NK-92 (cell line): ENCODE data around the gene LYPD6B.
"Not testable (repeated sequence)": the region's sequence is repeated elsewhere in the genome, so short reads cannot be mapped to it uniquely, and the experiment has no call there.

Source experiments
- DNase-seq: peaks from one replicate; lab custom pipeline; 2025; ENCODE audit not compliant: unreplicated experiment; lab: John Stamatoyannopoulos, UW

Gene LYPD6B

DNA sequence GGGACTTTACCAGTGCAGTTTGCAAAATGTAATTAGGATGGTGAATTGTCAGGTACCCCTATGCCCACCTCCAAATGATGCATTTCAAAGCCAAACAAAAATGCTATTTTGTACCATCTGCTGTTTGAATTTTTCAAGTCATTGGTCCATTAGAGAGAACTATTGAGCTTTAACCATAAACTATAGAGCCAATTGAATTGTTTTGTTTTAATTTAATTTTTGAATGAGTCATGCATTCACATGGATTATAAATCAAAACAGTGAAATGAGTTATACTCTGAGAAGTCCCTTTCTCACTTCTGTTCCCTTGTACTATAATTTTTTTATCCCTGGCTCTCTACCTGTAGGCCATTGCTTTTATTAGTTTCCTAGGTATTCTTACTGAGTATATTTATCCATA is 151.3 kb downstream of the LYPD6B start:
- DNase-seq: no peak

- DNase-seq: no peak
These were observed 153.4 kb downstream of the LYPD6B start for GRCh38 chr2:149191915-149192314.

- no peak for DNase-seq
These were observed 153.9 kb downstream of the LYPD6B start for GRCh38 chr2:149192427-149192826.

- no peak for DNase-seq
These were observed 161.6 kb downstream of the LYPD6B start for GRCh38 chr2:149200109-149200520.

DNA sequence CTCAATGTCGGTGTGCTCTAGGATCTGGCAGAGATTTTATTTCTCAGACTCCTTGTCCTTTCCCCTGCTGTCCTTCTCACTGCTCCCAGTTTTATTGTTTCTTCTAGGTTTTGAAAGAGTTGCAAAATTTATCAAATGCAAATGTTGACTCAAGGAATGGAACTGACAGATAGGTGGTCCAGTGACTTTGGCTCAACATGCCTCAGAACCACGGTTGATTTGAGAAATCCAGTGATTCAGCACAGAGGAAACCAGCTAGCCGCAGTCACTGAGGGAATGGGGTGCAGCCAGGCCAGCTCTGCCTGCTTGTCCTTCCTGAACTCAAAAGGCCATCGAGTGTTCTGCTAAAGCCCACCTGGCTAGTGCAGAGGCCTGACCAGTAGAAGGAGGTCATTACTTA is 166.2 kb downstream of the LYPD6B start:
- DNase-seq: no peak

DNA sequence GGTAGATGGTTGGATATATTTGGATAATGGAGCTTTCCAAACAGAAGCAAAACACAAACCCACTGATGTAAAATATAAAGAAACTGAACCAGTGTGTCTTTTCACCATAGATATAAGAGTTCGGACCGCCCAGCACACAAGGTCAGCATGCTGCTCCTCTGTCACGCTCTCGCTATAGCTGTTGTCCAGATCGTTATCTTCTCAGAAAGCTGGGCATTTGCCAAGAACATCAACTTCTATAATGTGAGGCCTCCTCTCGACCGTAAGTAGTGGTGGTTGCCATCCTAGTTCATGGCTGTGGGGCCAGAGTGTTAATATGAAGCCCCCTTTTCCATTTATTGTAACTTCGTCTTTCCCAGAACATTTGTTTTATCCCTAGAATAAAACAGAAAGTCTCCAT is 166.6 kb downstream of the LYPD6B start:
- DNase-seq: no peak

DNA sequence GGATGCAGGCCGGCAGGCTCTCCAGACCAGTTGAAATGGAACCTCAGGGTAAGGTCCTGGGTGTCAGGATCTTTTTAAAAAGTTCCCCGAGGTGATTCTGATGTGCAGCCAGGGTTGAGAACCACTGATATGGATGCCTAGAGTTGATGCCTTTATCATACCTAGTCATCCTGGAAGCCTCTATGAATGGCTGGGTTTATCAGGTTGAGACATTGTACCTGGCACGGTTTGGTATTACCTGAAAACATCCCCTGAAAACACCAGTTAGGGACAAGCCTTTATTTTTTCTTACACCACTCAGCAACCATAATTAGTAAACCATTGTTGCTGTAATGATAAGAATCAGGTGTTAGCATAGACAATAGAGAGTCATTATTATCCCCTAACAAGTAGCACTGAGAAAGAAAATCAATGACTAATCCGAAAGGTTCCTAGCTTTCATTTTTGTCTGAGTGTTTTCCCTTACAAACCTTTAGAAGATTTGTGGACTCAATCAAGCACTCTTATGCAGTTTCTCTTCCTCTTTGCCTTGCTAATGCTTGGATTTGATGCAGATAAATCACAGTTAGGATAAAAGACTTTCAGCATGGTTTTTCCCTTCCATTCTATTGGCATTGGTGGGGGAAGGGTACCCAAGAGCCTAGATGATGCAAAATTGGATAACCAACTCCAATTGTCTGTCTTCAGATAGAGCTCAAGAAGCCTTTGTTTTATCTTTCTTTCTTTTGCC is 175.4 kb downstream of the LYPD6B start:
- no peak for DNase-seq

GRCh38 chr2:149218497-149218896 is 180.0 kb downstream of the LYPD6B start:
- no peak for DNase-seq

DNA sequence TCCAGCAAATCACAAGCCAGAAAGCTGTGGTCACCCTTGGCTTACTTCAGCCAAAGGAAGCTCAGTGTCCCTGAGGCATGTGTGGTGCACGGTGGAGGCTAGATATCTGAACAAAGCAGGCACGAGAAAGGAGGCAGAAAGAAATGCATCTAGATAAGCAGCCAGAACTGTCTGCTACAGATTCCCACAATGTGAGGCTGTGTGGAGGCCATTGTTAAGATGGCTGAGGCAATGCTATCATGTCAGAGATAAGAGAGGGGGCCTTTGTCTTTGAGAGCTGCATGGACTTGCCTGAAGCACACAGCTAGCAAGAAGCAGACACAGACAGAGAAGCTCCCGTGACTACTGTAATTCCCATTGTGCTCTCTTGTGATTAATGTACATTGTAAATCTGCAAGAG is 181.4 kb downstream of the LYPD6B start:
- no peak for DNase-seq

DNA sequence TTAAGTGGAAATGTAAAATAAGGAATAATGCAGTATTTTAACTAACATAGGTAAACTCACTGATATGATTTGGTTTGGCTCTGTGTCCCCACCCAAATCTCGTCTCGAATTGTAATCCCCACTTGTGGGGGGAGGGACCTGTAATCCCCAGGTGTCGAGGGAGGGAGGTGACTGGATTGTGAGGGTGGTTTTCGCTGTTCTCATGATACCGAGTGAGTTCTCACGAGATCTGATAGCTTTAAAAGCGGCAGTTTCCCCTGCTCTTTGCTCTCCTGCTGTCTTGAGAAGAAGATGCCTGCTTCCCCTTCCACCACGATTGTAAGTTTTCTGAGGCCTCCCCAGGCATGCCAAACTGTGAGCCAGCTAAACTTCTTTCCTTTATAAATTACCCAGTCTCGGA is 182.5 kb downstream of the LYPD6B start:
- no peak for DNase-seq

GRCh38 chr2:149221898-149222297 is 183.4 kb downstream of the LYPD6B start:
- DNase-seq: no peak

DNA sequence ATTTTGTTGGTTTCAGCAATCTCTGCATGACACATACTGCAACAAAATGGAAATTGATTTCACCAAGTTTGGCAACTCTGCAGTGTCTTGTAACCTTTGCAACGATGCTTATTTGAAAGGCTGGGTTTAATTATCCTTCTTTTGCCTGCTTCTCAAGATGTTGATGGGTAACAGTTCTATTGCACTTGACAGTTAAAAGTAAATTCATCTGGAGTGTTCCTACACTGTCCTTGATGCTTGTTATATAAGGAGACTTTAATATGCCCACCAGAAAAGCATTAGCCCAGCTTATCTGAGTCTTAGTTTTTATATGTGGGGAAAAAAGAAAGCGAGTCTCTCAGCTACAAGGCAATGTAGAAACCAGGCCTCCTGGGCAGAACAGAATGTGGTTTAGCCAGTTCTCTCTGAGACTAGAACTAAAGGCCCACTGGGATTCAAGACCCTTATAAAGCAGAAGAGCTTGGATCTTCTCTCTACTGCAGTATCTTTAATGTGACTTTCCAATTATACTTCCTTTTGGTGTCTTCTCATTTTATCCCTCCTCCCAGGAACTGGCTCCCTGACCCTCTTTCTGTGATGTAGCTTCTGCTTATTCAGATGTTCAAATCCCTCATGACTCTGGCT is 185.1 kb downstream of the LYPD6B start:
- no peak for DNase-seq

DNA sequence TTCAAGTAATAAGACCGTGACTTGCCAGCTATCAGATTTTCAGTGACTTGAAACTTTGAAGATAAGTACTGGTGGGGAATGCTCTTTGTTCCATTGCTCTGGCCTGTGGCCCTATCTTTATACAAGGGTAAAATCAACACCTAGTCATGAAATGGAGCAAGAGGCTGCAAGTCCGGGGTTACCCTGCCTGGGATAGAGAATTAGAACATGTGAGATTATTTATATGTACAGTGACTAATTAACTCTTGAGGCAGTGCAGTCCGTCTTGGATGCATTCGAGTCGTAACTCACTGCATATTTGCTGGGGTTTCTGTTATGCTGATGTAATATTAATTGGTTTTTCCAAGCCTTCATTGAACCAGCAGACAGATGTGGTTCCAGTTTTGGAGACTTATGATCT is 186.0 kb downstream of the LYPD6B start:
- DNase-seq: no peak

GRCh38 chr2:149225446-149225845 is 186.9 kb downstream of the LYPD6B start:
- DNase-seq: no peak

DNA sequence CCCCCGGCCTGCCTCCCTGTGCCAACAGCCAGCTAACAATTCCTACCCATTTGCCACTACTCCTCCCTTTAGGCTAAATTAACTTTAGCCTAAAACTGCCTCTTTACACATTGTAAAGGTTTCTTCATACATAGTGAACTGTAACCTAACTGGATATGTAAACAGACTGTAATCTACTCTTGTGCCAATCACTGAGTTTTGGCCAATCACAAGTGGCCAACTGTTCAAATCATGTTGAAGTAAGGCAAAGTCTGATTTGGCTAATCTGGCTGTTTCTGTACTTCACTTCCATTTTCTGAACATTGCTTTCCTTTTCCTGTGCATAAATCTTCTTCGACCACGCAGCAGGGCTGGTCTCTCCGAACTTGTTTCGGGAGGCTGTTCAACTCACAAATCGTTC is 188.3 kb downstream of the LYPD6B start:
- no peak for DNase-seq

DNA sequence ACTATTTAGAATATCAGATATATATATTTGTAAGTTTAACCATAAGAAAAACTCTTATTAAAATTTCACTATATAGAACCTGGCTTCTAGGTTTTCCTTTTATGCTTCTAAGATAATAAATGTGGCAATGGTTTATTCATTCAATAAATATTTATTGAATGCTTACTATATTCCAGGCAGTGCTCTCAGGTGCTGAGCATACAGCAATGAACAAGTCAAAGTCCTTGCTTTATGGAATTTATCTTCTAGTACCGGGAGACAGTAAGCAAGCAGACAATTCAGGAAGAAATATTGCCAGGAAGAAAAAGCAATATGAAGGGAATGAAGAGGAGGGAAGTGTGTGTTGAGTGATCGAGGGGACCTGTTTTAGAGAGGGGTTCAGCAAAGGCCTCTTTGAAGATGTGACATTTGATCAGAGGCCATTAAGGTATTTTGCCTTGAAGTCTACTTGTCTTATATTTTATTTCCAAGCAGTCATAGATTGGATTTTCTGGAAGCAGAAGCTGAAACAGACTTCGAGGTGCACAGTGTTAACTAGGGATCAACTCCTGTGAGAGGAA is 197.4 kb downstream of the LYPD6B start:
- no peak for DNase-seq

DNA sequence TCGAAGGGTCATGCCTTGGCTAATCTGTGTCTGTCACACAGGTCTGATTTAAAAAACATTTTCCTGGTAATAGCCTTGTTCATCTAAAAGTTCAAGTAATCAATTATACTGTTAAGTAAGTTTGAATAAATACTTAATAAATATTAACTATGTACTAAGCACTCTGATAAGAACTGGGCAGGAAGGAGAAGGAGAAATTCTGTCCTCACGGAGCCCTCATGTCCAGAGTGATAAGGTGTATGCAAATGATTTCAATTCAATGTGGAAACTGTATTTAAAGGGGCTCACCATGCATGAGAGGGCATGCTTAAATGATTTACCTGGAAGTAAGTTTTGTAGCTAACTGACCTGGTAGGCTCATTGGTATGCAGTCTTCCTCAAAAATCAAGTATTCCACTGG is 197.9 kb downstream of the LYPD6B start:
- no peak for DNase-seq

GRCh38 chr2:149246186-149246585 is 207.7 kb downstream of the LYPD6B start:
- no peak for DNase-seq

GRCh38 chr2:149251436-149251835 is 212.9 kb downstream of the LYPD6B start:
- not testable (repeated sequence) for DNase-seq

- DNase-seq: not testable (repeated sequence)
These were observed 218.4 kb downstream of the LYPD6B start for GRCh38 chr2:149256877-149257276.

- DNase-seq: no peak
These were observed 220.0 kb downstream of the LYPD6B start for GRCh38 chr2:149258531-149258930.

DNA sequence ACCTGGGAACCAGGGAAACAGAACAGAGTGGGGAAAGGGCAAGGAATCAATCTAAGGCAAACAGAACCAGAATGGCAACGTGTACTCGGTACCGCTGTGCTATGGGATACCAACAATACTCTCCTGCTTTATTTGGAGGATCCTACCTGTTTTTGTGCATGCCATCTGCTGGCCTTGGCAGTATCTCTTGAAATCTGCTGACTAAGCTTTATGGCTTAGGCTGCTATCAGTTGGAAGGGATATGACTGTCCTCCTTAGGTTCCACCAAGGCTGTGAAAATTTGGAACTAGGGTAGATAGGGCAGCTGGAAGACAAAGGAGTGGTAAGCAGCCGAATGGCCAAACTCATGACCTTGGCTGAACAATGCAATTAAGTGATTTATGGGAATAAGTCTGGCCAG is 220.6 kb downstream of the LYPD6B start:
- DNase-seq: no peak

- no peak for DNase-seq
These were observed 223.2 kb downstream of the LYPD6B start for GRCh38 chr2:149261692-149262091.
